Esophagus mucosa (tissue), 1 donor: ENCODE measurements around the gene AFDN. TPM values are rescaled to one million over a fixed set of nuclear protein-coding genes. Genes with fewer than 3 reads are reported as not detected.
A peak's percentile ranks its signal among the peaks of the same experiment; 100 is the strongest.

ENCODE experiments used
- ATAC-seq: fragments of 200-7000 bp; cut with Tn5 transposase; one replicate; pipeline ENCODE4 v1.9.1; 2020
- total RNA-seq: library from RNA; stranded (reverse); gene quantifications from one replicate; pipeline ENCODE4 v1.2.4, GENCODE V29; 2023
- donor health status: DM: yes; HTN: yes; CAD: no.

AFDN gene
- total RNA-seq, result 134 TPM

GRCh38 chr6:167826896-167827582 is at the start of gene AFDN:
TSS of gene AFDN (plus strand) at chr6:167826911. CDS start at chr6:167827133, 222 bp downstream.
- ATAC-seq, result peak; percentile 16

GRCh38 chr6:167778497-167779128 is 48.1 kb upstream of the AFDN start:
- ATAC-seq, result peak; percentile 78

- no peak for ATAC-seq
Measured at GRCh38 chr6:167779129-167779992, 47.4 kb upstream of the AFDN start.

GRCh38 chr6:167779993-167780655 is 46.6 kb upstream of the AFDN start:
- no peak for ATAC-seq

- ATAC-seq, result peak; percentile 82
Measured at GRCh38 chr6:167781066-167781767, 45.5 kb upstream of the AFDN start.

GRCh38 chr6:167781868-167782267 is 44.8 kb upstream of the AFDN start:
- ATAC-seq, result no peak

- ATAC-seq, result no peak
Measured at GRCh38 chr6:167782698-167783517, 43.8 kb upstream of the AFDN start.

- no peak for ATAC-seq
Measured at GRCh38 chr6:167786853-167787675, 39.6 kb upstream of the AFDN start.

- ATAC-seq, result no peak
Measured at GRCh38 chr6:167787896-167788562, 38.7 kb upstream of the AFDN start.

GRCh38 chr6:167788563-167788903 is 38.2 kb upstream of the AFDN start:
- ATAC-seq, result no peak

GRCh38 chr6:167789358-167789757 is 37.4 kb upstream of the AFDN start:
- no peak for ATAC-seq

- peak; percentile 27 for ATAC-seq
Measured at GRCh38 chr6:167791091-167791779, 35.5 kb upstream of the AFDN start.

- ATAC-seq, result no peak
Measured at GRCh38 chr6:167791780-167792478, 34.8 kb upstream of the AFDN start.

- ATAC-seq, result no peak
Measured at GRCh38 chr6:167793421-167793820, 33.3 kb upstream of the AFDN start.

GRCh38 chr6:167794161-167795157 is 32.3 kb upstream of the AFDN start:
- no peak for ATAC-seq

- no peak for ATAC-seq
Measured at GRCh38 chr6:167795321-167795811, 31.3 kb upstream of the AFDN start.

GRCh38 chr6:167795874-167796191 is 30.9 kb upstream of the AFDN start:
- no peak for ATAC-seq
